SU-DHL-6 (cell line): ENCODE results near the gene PDE9A.

ENCODE experiments used
- CTCF ChIP-seq: fragments of 200-600 bp; sonication (generic); IDR thresholded peaks from one replicate; pipeline ENCODE4 v1.5.1; 2017; ENCODE audit warnings: antibody characterized with exemption, mild to moderate bottlenecking, low read length, moderate library complexity; ENCODE audit not compliant: insufficient read depth, poor library complexity, severe bottlenecking
- EZH2phosphoT487 ChIP-seq: fragments of 200-600 bp; sonication (generic), shearing (Covaris generic); conservative IDR thresholded peaks from 2 replicates; pipeline ENCODE4 v1.6.1; 2018; ENCODE audit warnings: mild to moderate bottlenecking, antibody characterized with exemption, low read length, moderate library complexity, mixed read lengths

GRCh38 chr21:42741066-42741465 lies 87.6 kb downstream of the PDE9A start:
- TF ChIP-seq CTCF (no peak), EZH2phosphoT487 (no peak)
